RWPE1 (cell line): Measurements from ENCODE around the gene SESN3.

Source experiments
- CTCF ChIA-PET: fragments of 350-600 bp; sonication (Branson Sonifier 250); formaldehyde crosslinking; extraction: SDS; loops from one replicate; lab custom pipeline; 2021; lab: Yijun Ruan, JAX
- POLR2A ChIA-PET: fragments of 400-600 bp; formaldehyde crosslinking; extraction: SDS; loops from one replicate; lab custom pipeline; 2020; ENCODE audit warnings: antibody characterized with exemption; ENCODE audit not compliant: low non-redundant PET; lab: Yijun Ruan, JAX
- DNase-seq: peaks from one replicate; pipeline ENCODE4 v3.0.0; 2012; ENCODE audit warnings: low spot score
- H3K27ac ChIP-seq: fragments of 450-650 bp; 2 replicates; pipeline ENCODE4 v1.5.1; 2017
- TF ChIP-seq, protein P1 (sequence below): fragments of 450-650 bp; conservative IDR thresholded peaks from 2 replicates; pipeline ENCODE4 v1.5.1; 2017; ENCODE audit warnings: low read depth, mild to moderate bottlenecking

Gene SESN3

DNA sequence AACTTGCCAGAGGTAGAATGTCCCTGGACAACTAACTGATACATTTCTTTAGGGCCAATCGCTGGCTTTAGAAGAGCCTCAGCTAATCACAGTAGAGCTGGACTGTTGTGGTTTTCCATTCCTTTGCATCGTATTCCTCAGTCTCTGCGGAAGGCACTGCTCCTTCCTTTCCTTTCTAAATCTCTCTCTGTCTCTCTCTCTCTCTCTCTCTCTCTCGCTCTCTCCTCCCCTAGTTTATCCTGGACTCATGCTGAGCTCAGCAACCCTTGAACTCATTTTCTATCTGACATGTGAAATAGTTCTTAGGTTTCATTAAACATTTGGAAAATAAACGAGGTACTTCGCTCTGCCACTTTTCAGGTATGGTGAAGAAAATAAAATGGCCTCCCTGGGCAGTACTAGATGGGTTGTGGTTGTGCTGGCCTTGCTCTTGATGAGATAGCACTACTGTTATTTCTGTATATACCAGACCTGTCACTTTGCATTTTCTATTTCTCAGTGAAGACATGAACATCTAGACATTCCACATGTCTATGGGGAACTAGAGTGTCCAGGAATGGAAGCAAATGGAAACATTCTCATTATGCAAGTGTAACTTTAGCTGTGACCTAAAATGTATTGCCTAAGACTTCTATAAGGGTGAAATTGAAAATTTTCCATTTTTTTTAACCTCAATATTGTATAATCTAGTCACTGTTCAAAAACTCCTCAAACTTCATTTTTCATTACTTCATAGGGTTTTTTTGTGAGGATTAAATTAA lies 12.0 kb upstream of the SESN3 start:
- DNase-seq = no peak
- TF ChIP-seq, protein P1, sequence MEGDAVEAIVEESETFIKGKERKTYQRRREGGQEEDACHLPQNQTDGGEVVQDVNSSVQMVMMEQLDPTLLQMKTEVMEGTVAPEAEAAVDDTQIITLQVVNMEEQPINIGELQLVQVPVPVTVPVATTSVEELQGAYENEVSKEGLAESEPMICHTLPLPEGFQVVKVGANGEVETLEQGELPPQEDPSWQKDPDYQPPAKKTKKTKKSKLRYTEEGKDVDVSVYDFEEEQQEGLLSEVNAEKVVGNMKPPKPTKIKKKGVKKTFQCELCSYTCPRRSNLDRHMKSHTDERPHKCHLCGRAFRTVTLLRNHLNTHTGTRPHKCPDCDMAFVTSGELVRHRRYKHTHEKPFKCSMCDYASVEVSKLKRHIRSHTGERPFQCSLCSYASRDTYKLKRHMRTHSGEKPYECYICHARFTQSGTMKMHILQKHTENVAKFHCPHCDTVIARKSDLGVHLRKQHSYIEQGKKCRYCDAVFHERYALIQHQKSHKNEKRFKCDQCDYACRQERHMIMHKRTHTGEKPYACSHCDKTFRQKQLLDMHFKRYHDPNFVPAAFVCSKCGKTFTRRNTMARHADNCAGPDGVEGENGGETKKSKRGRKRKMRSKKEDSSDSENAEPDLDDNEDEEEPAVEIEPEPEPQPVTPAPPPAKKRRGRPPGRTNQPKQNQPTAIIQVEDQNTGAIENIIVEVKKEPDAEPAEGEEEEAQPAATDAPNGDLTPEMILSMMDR = no peak
- H3K27ac ChIP-seq = no peak overlapping the region
- ChIA-PET CTCF (no interaction called here), POLR2A (no interaction called here)

DNA sequence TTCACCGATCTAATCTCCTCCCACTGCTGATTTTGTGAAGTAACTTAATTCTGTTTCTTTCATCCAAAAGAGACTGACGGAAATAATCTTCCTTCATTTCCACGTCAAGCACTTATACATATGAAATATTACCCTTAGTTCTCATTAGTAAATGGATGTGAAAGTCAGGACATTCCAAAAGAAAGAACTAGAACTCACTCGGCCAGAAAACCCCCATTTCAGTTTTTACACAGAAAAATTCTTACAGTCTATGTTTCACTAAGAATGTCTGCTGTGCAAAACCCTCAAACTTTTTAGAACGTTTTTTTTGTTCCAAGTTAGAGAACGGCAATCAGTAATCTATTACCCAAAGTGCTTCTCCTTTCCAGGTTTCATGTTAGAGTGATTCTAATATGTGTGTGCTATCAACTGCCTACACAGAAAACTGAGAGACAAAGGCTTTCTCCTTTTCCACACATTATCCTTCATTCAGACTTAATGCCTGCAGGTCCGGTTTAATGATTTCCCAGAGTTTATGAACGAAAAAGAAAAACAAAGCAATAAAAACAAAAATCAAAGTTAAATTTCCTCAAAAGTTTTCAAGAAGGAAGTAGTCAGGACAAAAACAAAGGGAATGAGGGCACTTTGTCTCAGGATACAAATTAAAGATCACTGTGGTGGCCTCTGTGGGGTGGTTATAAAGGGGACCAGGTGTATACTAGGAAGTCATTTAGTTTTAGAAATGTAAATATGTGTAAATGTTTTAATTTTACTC lies 11.3 kb upstream of the SESN3 start:
- CTCF ChIA-PET = no interaction called here
- POLR2A ChIA-PET = no interaction called here
- DNase-seq = no peak
- TF ChIP-seq, protein P1 = no peak
- no peak overlapping the region for H3K27ac ChIP-seq

DNA sequence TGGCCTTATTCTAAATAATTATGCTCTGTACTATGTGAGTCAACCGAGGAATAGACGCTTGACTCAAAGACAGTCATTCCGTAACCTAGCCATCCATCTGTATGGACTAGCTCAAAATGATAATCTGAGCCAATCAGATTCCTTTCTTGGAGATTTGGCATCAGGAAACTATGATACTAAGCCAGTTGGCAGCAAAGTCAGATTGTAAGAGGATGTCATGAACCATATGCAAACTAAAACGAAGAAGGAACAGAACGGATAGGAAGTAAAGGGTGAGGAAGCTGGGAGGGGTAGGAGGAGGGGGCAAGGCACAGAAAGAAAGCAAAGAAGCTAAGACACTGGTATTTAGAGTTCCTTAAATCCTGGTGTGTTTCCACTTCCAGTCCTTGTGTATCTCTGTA lies 10.7 kb upstream of the SESN3 start:
- CTCF ChIA-PET = no interaction called here
- TF ChIP-seq, protein P1 = no peak
- POLR2A ChIA-PET = no interaction called here
- DNase-seq = no peak
- H3K27ac ChIP-seq = no peak overlapping the region

DNA sequence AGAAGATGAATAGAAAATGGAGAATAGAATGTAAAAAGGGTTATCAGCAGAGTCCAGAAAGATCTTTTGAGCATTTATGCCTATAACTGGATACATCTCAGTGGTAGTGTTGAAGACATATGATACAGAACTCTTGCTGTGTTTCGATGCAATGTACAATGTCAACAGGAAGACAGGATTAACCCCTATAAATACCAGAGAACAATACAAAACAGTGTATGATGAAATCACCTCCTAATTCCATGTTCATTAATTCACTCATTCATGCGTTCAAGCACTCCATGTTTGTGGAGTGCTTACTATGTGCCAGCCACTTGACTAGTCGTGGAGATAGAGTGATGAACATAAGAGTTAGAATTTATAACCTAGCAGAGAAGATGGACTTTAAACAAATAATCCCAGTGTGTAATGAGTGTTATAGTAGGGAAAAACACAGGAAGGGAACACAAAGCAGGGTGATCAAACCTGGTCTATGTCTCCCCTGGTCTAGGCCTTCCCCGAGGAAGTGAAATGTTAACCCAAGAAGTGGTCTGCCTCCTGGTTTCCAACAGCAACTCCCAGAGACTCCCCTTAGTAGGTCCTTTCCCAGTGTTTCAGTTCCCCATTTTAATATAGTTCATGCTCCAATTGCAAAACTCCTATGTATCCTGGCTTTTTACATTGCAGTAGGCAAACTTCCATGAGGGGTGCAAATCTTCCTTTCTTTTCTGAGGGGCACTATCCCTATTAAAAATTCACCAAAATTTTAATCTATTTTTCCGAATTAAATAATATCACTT lies 9.1 kb upstream of the SESN3 start:
- POLR2A ChIA-PET = no interaction called here
- H3K27ac ChIP-seq = no peak overlapping the region
- TF ChIP-seq, protein P1 = no peak
- CTCF ChIA-PET = no interaction called here
- DNase-seq = no peak

DNA sequence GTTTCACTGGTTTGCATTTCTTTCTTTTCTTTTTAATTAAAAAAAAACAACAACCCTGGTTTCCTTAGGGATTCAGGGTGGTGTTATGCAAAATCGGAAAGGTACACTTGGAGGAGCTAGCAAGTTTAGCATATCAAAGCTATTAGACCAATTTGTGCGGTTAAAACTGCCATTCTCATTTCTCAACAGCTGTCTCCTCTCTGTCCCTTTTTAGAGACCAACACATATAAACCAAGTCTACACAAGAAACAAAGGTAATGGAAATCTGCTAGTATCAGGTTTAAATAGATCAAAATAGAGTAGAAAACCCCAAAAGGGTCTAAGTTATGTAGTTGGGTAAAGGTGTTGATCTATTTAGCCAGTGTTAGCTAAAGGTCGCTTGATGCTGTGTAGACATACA lies 1.7 kb upstream of the SESN3 start:
- peak overlapping the region; percentile 95 for H3K27ac ChIP-seq
- DNase-seq = no peak
- ChIA-PET CTCF (interaction anchor here (0.7 kb wide), 1 partner anchor 42 kb away, joined by 3 read pairs; no protein-coding TSS in a partner anchor), POLR2A (interaction anchor here (0.6 kb wide), 1 partner anchor 143 kb away, joined by 3 read pairs; the partner anchor contains the start of gene ENDOD1)
- TF ChIP-seq, protein P1 = no peak
